Natural killer cell (primary cell): Measurements from ENCODE around the gene EPHB2. TPM values are rescaled to one million over a fixed set of nuclear protein-coding genes. Genes with fewer than 3 reads are reported as not detected.

Source experiments
- ATAC-seq, 3 donors: fragments of 150-1000 bp in 2 of 3; fragments of 200-7000 bp in 1 of 3; cut with Tn5 transposase; 1 replicate in 1 of 3; 2 replicates in 2 of 3; pipeline ENCODE4 v1.10.0; 2021; ENCODE audit warnings: mild to moderate bottlenecking in 2 of 3, moderate library complexity in 2 of 3
- DNase-seq, 2 donors: peaks; one replicate each; pipeline versions ENCODE4 v3.0.0 to v3.0.0-alpha.2; 2013 to 2021; ENCODE audit warnings: mixed read lengths in 1 of 2
- H3K27ac ChIP-seq: one replicate; pipeline ENCODE4 v1.5.1; 2013; ENCODE audit warnings: mild to moderate bottlenecking, low read length
- H3K27me3 ChIP-seq: one replicate; pipeline ENCODE4 v1.6.1; 2013; ENCODE audit warnings: low read length; ENCODE audit not compliant: control insufficient read depth, insufficient read depth
- H3K36me3 ChIP-seq: one replicate; pipeline ENCODE4 v1.6.1; 2013; ENCODE audit warnings: low read length; ENCODE audit not compliant: control insufficient read depth, insufficient read depth
- H3K4me1 ChIP-seq: one replicate; pipeline ENCODE4 v1.6.1; 2013; ENCODE audit warnings: low read length; ENCODE audit not compliant: control insufficient read depth, insufficient read depth
- H3K4me3 ChIP-seq: one replicate; pipeline ENCODE4 v1.5.1; 2013; ENCODE audit warnings: low read length
- H3K9me3 ChIP-seq: one replicate; pipeline ENCODE4 v1.6.1; 2013; ENCODE audit warnings: low read length; ENCODE audit not compliant: control insufficient read depth, insufficient read depth
- H3K27ac Mint-ChIP-seq, 2 donors: one replicate each; pipeline ENCODE4 v1.8.0; 2022; ENCODE audit warnings: mild to moderate bottlenecking in 2 of 2, mixed read lengths in 2 of 2, moderate library complexity in 1 of 2
- H3K27me3 Mint-ChIP-seq, 2 donors: one replicate each; pipeline ENCODE4 v1.8.0; 2022; ENCODE audit warnings: low read depth in 2 of 2, mixed read lengths in 2 of 2
- H3K36me3 Mint-ChIP-seq: one replicate; pipeline ENCODE4 v1.8.0; 2022; ENCODE audit warnings: mixed read lengths
- H3K4me1 Mint-ChIP-seq, 2 donors: one replicate each; pipeline ENCODE4 v1.8.0; 2022; ENCODE audit warnings: mixed read lengths in 2 of 2
- H3K4me3 Mint-ChIP-seq: one replicate; pipeline ENCODE4 v1.8.0; 2022; ENCODE audit warnings: mild to moderate bottlenecking, moderate library complexity, mixed read lengths
- H3K9me3 Mint-ChIP-seq, 2 donors: one replicate each; pipeline ENCODE4 v1.8.0; 2022; ENCODE audit warnings: mixed read lengths in 2 of 2
- CTCF ChIP-seq: fragments of 200-600 bp; IDR thresholded peaks from one replicate; pipeline ENCODE4 v1.8.0; 2022; ENCODE audit warnings: antibody characterized with exemption
- WGBS: methylation state at CpG from one replicate; pipeline ENCODE4 v1.1.7; 2013; ENCODE audit warnings: missing lambda C conversion rate; ENCODE audit not compliant: insufficient coverage; 5-methylcytosine and 5-hydroxymethylcytosine counted together
- intact Hi-C: fragments of 100-400 bp; cut with micrococcal nuclease; formaldehyde crosslinking; loops from one replicate; pipeline ENCODE4 v1.14.2; 2022
- total RNA-seq, 4 donors: library from RNA; stranded (reverse); fragments of 120-200 nt in 1 of 4; gene quantifications; one replicate each; pipeline versions ENCODE4 v1.2.3 to v1.2.4, GENCODE V29; 2013 to 2022

Gene EPHB2
- total RNA-seq, 3 donors from 2014 or later (not counting 1 experiment from before 2014, with no cell fraction given) = 0.14 to 0.23 TPM; not detected in 1

GRCh38 chr1:22837332-22837731 lies 126.7 kb downstream of the EPHB2 start:
- Histone ChIP-seq H3K36me3 (no peaks in the 10 kb centered on the region), H3K9me3 (no peaks in the 10 kb centered on the region), H3K27me3 (no peaks in the 10 kb centered on the region), H3K4me3 (no peak overlapping the region), H3K4me1 (no peaks in the 10 kb centered on the region), H3K27ac (no peak overlapping the region)
- TF ChIP-seq CTCF = no peak
- no peak overlapping the region for H3K4me3 Mint-ChIP-seq
- no peaks in the 10 kb centered on the region for H3K36me3 Mint-ChIP-seq
- no peaks in the 10 kb centered on the region for H3K4me1 Mint-ChIP-seq
- DNase-seq (no peak), ATAC-seq (no peak)
- intact Hi-C loops = no loop called here
- H3K9me3 Mint-ChIP-seq = no peaks in the 10 kb centered on the region
- 89% methylated on average over 3 of the region's 3 CpGs for WGBS
- H3K27me3 Mint-ChIP-seq = peaks cover 0 to 3% of the 10 kb centered on the region in 2 donors
- no peak overlapping the region for H3K27ac Mint-ChIP-seq

GRCh38 chr1:22838965-22839364 lies 128.3 kb downstream of the EPHB2 start:
- H3K4me3 Mint-ChIP-seq = no peak overlapping the region
- H3K27ac ChIP-seq = no peak overlapping the region
- H3K27me3 Mint-ChIP-seq = peaks cover 3 to 5% of the 10 kb centered on the region in 2 donors
- no peaks in the 10 kb centered on the region for H3K27me3 ChIP-seq
- H3K4me3 ChIP-seq = no peak overlapping the region
- TF ChIP-seq CTCF = no peak
- WGBS = 65% methylated on average over 5 of the region's 5 CpGs
- H3K27ac Mint-ChIP-seq = no peak overlapping the region
- no peak for DNase-seq
- intact Hi-C loops = no loop called here
- no peaks in the 10 kb centered on the region for H3K4me1 Mint-ChIP-seq
- no peaks in the 10 kb centered on the region for H3K9me3 ChIP-seq
- no peaks in the 10 kb centered on the region for H3K36me3 ChIP-seq
- no peaks in the 10 kb centered on the region for H3K4me1 ChIP-seq
- H3K9me3 Mint-ChIP-seq = no peaks in the 10 kb centered on the region
- H3K36me3 Mint-ChIP-seq = no peaks in the 10 kb centered on the region
- no peak for ATAC-seq

DNA sequence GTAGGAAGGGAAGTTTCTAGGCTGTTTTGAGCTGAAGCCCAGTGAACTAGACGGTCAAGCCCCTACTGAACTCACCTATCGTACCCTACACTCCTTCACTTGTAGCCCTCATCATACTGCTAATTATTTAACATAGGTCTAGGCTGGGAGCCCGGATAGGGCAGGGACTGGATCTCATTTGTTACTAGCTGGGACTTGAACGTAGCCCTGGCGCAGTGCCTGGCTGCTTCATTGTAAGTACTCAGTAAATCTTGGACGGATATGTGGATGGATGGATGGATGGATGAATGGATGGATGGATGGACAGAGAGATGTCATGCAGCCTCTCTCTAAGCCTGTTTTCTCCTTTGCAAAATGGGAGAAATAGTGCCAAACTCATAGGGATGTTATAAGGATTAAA lies 129.2 kb downstream of the EPHB2 start:
- Histone ChIP-seq H3K27ac (no peak overlapping the region), H3K4me3 (no peak overlapping the region), H3K36me3 (no peaks in the 10 kb centered on the region), H3K27me3 (no peaks in the 10 kb centered on the region), H3K4me1 (no peaks in the 10 kb centered on the region), H3K9me3 (no peaks in the 10 kb centered on the region)
- WGBS = 87% methylated on average over 5 of the region's 6 CpGs
- no peak overlapping the region for H3K4me3 Mint-ChIP-seq
- no peaks in the 10 kb centered on the region for H3K36me3 Mint-ChIP-seq
- ATAC-seq = no peak
- DNase-seq = no peak
- intact Hi-C loops = no loop called here
- no peaks in the 10 kb centered on the region for H3K4me1 Mint-ChIP-seq
- H3K27me3 Mint-ChIP-seq = peaks cover 3 to 9% of the 10 kb centered on the region in 2 donors
- no peak overlapping the region for H3K27ac Mint-ChIP-seq
- no peak for TF ChIP-seq CTCF
- no peaks in the 10 kb centered on the region for H3K9me3 Mint-ChIP-seq

DNA sequence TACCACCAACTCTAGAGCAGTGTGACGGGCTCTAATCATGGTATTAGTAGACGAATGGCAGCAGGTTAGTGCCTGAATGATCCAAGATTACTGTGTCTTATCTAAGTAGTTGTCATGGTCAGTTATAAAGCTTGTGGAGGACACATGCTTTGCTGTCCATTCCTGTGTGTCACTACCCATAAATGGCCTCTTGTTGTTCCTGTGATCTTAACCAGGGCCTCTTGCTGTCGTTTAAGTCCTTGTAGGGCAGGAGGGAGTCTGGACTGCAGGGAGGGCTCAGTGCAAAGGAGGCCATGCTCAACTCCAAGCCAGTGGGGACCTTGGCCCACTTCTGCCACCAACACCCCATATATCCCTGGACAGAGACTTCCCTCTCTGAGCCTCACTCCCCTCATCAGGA lies 130.5 kb downstream of the EPHB2 start:
- no peak overlapping the region for H3K4me3 Mint-ChIP-seq
- no peaks in the 10 kb centered on the region for H3K36me3 ChIP-seq
- peaks cover 8 to 18% of the 10 kb centered on the region in 2 donors for H3K27me3 Mint-ChIP-seq
- no peak for TF ChIP-seq CTCF
- no peak for DNase-seq
- H3K4me3 ChIP-seq = no peak overlapping the region
- ATAC-seq = no peak
- H3K36me3 Mint-ChIP-seq = no peaks in the 10 kb centered on the region
- H3K4me1 ChIP-seq = no peaks in the 10 kb centered on the region
- WGBS = 59% methylated on average over 3 of the region's 3 CpGs
- H3K27ac Mint-ChIP-seq = no peak overlapping the region
- H3K9me3 Mint-ChIP-seq = no peaks in the 10 kb centered on the region
- H3K27ac ChIP-seq = no peak overlapping the region
- H3K27me3 ChIP-seq = no peaks in the 10 kb centered on the region
- H3K9me3 ChIP-seq = no peaks in the 10 kb centered on the region
- no peaks in the 10 kb centered on the region for H3K4me1 Mint-ChIP-seq
- intact Hi-C loops = no loop called here
